Right renal cortex interstitium (tissue), 3 donors: ENCODE data around the gene PIN4. TPM values are rescaled to one million over a fixed set of nuclear protein-coding genes. Genes with fewer than 3 reads are reported as not detected.

Experiments used
- polyA plus RNA-seq, 3 donors: library from polyadenylated mRNA; unstranded; fragments of 120-200 nt; gene quantifications; one replicate each; pipeline ENCODE4 v1.2.1, GENCODE V29; 2013; ENCODE audit not compliant: insufficient read length in 3 of 3

Gene PIN4
- polyA plus RNA-seq, 3 donors = 49.9 to 63.2 (median 62.4) TPM

Other genes with a start within 250 kb of the PIN4 start
- 10 to 100 TPM; 22.1 to 23.7 (median 23.0) TPM for gene RTL5, start 49.8 kb upstream of the PIN4 start, polyA plus RNA-seq
- gene ERCC6L, start 57.3 kb downstream of the PIN4 start, polyA plus RNA-seq = 1 to 10 TPM; 4.1 to 4.8 (median 4.7) TPM
- 1,000 to 10,000 TPM; 1,772 to 1,843 (median 1,795) TPM for gene RPS4X, start 95.5 kb downstream of the PIN4 start, polyA plus RNA-seq
- gene CITED1, start 124.2 kb downstream of the PIN4 start, polyA plus RNA-seq = 10 to 100 TPM in 2 of 3 donors, 1 to 10 TPM in 1; 9.9 to 13.8 (median 12.2) TPM